Right lobe of liver (tissue), 4 donors: ENCODE measurements around the gene KANK3.

ENCODE experiments used
- CTCF ChIP-seq, 4 donors: fragments of 200-600 bp in 3 of 4; fragments of 450-650 bp in 1 of 4; IDR thresholded peaks; one replicate each; pipeline versions ENCODE4 v1.5.1 to v1.8.0; 2016 to 2022; ENCODE audit warnings: antibody characterized with exemption in 4 of 4, mild to moderate bottlenecking in 2 of 4
- POLR2A ChIP-seq: fragments of 450-650 bp; IDR thresholded peaks from one replicate; pipeline ENCODE4 v1.6.1; 2017; ENCODE audit warnings: antibody characterized with exemption, mild to moderate bottlenecking
- donor health status: DM: no; HTN: no; CAD: no.
- donor health status: DM: no; HTN: no; CAD: no.
- donor health status: DM: no; HTN: yes; CAD: no.

DNA sequence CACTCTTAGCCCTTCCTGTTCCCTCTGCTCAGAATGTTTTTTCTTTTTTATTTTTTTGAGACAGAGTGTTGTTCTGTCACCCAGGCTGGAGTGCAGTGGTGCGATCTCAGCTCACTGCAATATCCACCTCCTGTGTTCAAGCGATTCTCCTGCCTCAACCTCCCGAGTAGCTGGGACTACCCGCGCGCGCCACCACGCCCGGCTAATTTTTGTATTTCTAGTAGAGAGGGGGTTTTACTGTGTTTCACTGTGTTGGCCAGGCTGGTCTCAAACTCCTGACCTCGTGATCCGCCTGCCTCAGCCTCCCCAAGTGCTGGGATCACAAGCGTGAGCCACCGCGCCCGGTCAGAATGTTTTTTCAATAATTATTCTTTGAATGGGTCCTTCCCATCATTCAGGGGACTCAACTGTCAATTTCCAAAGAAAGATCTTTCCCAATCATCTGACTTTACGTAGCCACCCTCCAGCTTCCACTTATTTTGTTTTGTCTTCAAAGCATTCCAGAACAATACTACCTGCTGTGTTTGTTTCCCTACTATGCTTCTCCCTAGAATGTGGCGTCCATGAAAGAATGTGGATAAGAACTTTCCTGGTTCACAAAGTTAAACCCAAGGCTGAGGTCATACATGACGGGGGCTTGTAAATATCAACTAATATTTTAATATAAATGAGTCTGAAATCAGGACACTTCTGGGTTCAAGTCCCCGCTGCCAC, 23.1 kb downstream of the KANK3 start:
- TF ChIP-seq POLR2A (no peak), CTCF (IDR thresholded peaks at IDR 0.05) (no peak)
